BLaER1 treated with 17β-estradiol and CSF1 and Interleukin-3, amounts not matched to agents 10 nM and 100 nM (cell line): ENCODE data around the gene FBXO10.
"Not testable (repeated sequence)": the region's sequence is repeated elsewhere in the genome, so short reads cannot be mapped to it uniquely, and the experiment has no call there.

ENCODE experiments used
- H3K27ac ChIP-seq, 11 experiments: shearing (Covaris generic); formaldehyde crosslinking; 2 replicates each; pipeline ENCODE4 v1.8.1; 2022
- H3K27me3 ChIP-seq, 11 experiments: shearing (Covaris generic); formaldehyde crosslinking; 2 replicates each; pipeline ENCODE4 v1.8.1; 2022
- H3K36me3 ChIP-seq, 11 experiments: shearing (Covaris generic); formaldehyde crosslinking; 2 replicates each; pipeline ENCODE4 v1.8.1; 2022
- H3K4me1 ChIP-seq, 10 experiments: shearing (Covaris generic); formaldehyde crosslinking; 2 replicates each; pipeline ENCODE4 v1.8.1; 2022
- H3K4me2 ChIP-seq, 11 experiments: shearing (Covaris generic); formaldehyde crosslinking; 2 replicates each; pipeline ENCODE4 v1.8.1; 2022
- H3K4me3 ChIP-seq, 10 experiments: shearing (Covaris generic); formaldehyde crosslinking; 2 replicates each; pipeline ENCODE4 v1.8.1; 2022
- H3K9ac ChIP-seq, 11 experiments: shearing (Covaris generic); formaldehyde crosslinking; 2 replicates each; pipeline ENCODE4 v1.8.1; 2022
- H3K9me3 ChIP-seq, 11 experiments: shearing (Covaris generic); formaldehyde crosslinking; replicated peaks in 1 of 11; 2 replicates each; pipeline ENCODE4 v1.8.1; 2022
- H4K20me1 ChIP-seq, 11 experiments: shearing (Covaris generic); formaldehyde crosslinking; 2 replicates each; pipeline ENCODE4 v1.8.1; 2022
- Cebpa-rat ChIP-seq, 11 experiments: shearing (Covaris generic); IDR thresholded peaks; 2 replicates each; pipeline ENCODE4 v1.8.1; 2022

FBXO10 gene

DNA sequence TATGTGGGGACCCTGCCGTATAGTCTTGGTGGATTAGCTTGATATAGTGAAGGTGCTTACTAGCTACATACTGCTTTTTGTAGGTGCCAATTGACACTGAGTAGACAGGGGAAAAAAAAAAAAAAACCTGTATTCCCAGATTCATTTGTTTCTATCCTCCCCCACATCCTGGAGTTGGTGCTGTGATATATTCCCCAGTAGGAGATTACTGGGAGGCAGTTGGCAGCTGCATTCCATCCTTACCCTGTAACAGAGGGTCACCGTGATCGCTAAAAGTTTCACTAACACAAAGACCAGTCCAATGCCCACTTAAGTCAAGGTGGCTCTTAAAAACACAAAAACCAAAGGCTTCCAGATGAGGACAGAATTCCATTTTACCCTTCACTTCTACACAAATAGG lies 43.6 kb upstream of the FBXO10 start:
- no peaks in the 10 kb centered on the region for H3K36me3 ChIP-seq
- no peak overlapping the region for H3K27ac ChIP-seq
- no peak for TF ChIP-seq Cebpa-rat (IDR thresholded peaks at IDR 0.05)
- H4K20me1 ChIP-seq: no peaks in the 10 kb centered on the region
- H3K4me1 ChIP-seq: peaks cover 16 to 40% (median 28%) of the 10 kb centered on the region in 10 experiments
- no peak overlapping the region for H3K9ac ChIP-seq
- H3K4me2 ChIP-seq: peak overlapping the region in 1 of 11 experiments; percentile 87; a peak in 1 of 22 replicates
- H3K9me3 ChIP-seq: no peaks in the 10 kb centered on the region
- H3K4me3 ChIP-seq: no peak overlapping the region
- no peaks in the 10 kb centered on the region for H3K27me3 ChIP-seq

DNA sequence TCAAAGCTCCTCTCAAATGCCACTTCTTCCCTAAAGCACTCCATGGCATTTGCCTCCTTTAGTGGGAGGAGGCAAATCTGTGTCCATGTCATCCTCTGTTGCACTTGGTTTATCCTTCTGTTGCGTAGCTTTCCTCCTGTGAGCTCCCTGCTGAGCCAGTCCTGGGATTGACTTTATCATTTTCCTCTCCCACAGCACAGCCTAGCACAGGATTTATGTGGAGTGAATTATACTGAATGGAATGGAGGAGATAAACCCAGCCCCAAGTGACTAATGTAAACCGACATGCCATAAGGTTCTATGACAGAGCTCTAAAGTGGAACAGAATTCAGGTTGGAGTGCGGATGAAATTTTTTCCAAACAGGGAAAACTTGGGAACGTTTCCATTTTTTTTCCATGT lies 42.6 kb upstream of the FBXO10 start:
- Histone ChIP-seq H3K27ac (no peak overlapping the region), H3K9ac (no peak overlapping the region), H3K36me3 (no peaks in the 10 kb centered on the region), H3K4me3 (no peak overlapping the region), H3K4me2 (no peak overlapping the region), H3K4me1 (peaks cover 16 to 40% (median 28%) of the 10 kb centered on the region in 10 experiments), H3K9me3 (no peaks in the 10 kb centered on the region), H4K20me1 (no peaks in the 10 kb centered on the region), H3K27me3 (no peaks in the 10 kb centered on the region)
- no peak for TF ChIP-seq Cebpa-rat (IDR thresholded peaks at IDR 0.05)

DNA sequence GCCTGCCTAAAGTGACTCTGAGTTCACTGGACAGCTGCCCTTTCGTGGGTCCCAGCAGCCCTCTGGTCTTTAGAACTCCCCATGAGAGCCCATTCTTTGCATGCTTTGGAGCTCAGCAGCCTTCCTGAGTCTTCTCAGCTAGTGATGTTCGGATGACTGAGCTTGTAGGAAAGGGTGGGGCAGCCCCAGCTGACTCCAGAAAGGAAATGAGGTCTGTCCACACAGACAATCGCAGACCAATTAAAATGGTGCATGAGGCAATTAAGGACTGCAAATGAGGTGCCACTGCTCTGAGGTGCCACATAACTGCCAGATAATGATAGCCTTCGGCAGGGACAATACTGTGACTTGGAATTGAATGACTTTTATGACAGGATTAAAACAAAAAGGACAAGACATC lies 41.7 kb upstream of the FBXO10 start:
- Histone ChIP-seq H3K4me2 (peak overlapping the region; percentile 41 to 68 (median 54); a peak in 21 of 22 replicates), H3K9me3 (no peaks in the 10 kb centered on the region), H3K9ac (0 out of 22 replicates have a peak overlapping the region, but pooled peaks of 1 of the 11 experiments have one; percentile 25), H3K27me3 (no peaks in the 10 kb centered on the region), H3K4me1 (peaks cover 16 to 36% (median 28%) of the 10 kb centered on the region in 10 experiments), H3K4me3 (no peak overlapping the region), H3K36me3 (no peaks in the 10 kb centered on the region), H4K20me1 (no peaks in the 10 kb centered on the region), H3K27ac (no peak overlapping the region)
- no peak for TF ChIP-seq Cebpa-rat (IDR thresholded peaks at IDR 0.05)

GRCh38 chr9:37617161-37617560 lies 41.0 kb upstream of the FBXO10 start:
- H3K9ac ChIP-seq: no peak overlapping the region
- peak overlapping the region in 5 of 11 experiments; percentile 54 to 68 (median 66); a peak in 5 of 22 replicates for H3K4me2 ChIP-seq
- H3K4me3 ChIP-seq: no peak overlapping the region
- no peak overlapping the region for H3K27ac ChIP-seq
- no peaks in the 10 kb centered on the region for H3K9me3 ChIP-seq
- no peaks in the 10 kb centered on the region for H4K20me1 ChIP-seq
- H3K4me1 ChIP-seq: peaks cover 16 to 31% (median 25%) of the 10 kb centered on the region in 10 experiments
- H3K36me3 ChIP-seq: no peaks in the 10 kb centered on the region
- no peaks in the 10 kb centered on the region for H3K27me3 ChIP-seq
- TF ChIP-seq Cebpa-rat (IDR thresholded peaks at IDR 0.05): no peak

DNA sequence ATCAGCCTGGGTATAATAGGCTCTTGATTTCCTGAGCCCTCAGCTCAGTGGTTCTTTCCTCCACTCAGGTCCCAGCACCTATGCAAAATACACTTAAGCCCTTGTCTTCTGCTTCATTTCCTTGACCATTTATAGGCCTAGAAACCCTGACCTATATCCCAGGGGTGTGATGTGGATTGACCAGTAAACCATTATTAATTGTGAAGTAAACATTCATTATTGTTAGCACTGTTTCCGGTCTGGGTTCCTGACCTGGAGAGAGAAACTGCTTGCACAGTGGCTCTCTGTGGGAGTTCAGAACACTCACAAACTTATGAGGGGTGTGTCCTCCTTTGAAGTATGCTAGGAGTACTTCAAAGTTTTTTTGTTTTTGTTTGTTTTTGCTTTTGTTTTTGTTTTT lies 35.8 kb upstream of the FBXO10 start:
- Histone ChIP-seq H3K36me3 (no peaks in the 10 kb centered on the region), H3K9ac (no peak overlapping the region), H3K27me3 (no peaks in the 10 kb centered on the region), H3K4me2 (no peak overlapping the region), H3K4me1 (peaks cover 0 to 10% (median 0%) of the 10 kb centered on the region in 10 experiments; a peak in 4 of 20 replicates), H4K20me1 (no peaks in the 10 kb centered on the region), H3K9me3 (no peaks in the 10 kb centered on the region), H3K27ac (no peak overlapping the region), H3K4me3 (no peak overlapping the region)
- no peak for TF ChIP-seq Cebpa-rat (IDR thresholded peaks at IDR 0.05)

- Histone ChIP-seq H3K4me1 (peaks cover 0 to 10% (median 0%) of the 10 kb centered on the region in 10 experiments; a peak in 4 of 20 replicates), H3K4me3 (no peak overlapping the region), H3K27ac (no peak overlapping the region), H3K27me3 (no peaks in the 10 kb centered on the region), H4K20me1 (no peaks in the 10 kb centered on the region), H3K36me3 (no peaks in the 10 kb centered on the region), H3K4me2 (no peak overlapping the region), H3K9me3 (no peaks in the 10 kb centered on the region), H3K9ac (no peak overlapping the region)
- no peak for TF ChIP-seq Cebpa-rat (IDR thresholded peaks at IDR 0.05)
Measured at GRCh38 chr9:37611014-37611413, 34.8 kb upstream of the FBXO10 start.

DNA sequence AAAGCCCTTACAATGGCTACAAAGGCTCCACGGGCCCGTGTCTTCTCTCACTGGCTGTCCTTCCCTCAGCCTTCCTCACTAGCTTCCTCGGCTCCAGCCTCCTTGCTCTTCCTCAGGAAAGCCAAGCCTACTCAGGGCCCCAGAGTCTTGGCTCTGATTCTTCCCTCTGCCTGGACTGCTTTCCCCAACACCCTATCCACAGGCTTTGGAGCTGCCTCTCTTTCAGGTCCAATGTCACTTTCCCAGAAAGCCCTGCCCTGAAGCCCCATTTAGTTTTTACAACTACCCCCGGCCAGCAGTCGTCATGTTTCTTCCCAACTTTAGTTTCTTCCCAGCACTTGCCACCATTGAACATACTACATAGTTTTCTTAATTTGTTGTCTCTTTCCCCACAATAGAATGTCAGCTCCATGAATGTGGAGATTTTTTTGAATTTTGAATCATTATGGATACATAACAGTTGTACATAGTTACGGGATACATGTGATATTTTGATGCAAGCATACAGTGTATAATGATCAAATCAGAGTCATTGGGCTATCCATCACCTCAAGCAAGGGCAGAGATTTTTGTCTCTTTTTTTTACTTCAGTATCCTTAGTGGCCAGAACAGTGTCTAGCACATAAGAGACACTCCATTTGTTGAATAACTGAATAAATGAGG lies 33.7 kb upstream of the FBXO10 start:
- H4K20me1 ChIP-seq: no peaks in the 10 kb centered on the region
- no peak overlapping the region for H3K4me2 ChIP-seq
- H3K36me3 ChIP-seq: no peaks in the 10 kb centered on the region
- no peaks in the 10 kb centered on the region for H3K9me3 ChIP-seq
- H3K27ac ChIP-seq: no peak overlapping the region
- TF ChIP-seq Cebpa-rat (IDR thresholded peaks at IDR 0.05): no peak
- no peak overlapping the region for H3K9ac ChIP-seq
- H3K4me1 ChIP-seq: peaks cover 0 to 10% (median 0%) of the 10 kb centered on the region in 10 experiments; a peak in 4 of 20 replicates
- H3K27me3 ChIP-seq: no peaks in the 10 kb centered on the region
- H3K4me3 ChIP-seq: no peak overlapping the region

DNA sequence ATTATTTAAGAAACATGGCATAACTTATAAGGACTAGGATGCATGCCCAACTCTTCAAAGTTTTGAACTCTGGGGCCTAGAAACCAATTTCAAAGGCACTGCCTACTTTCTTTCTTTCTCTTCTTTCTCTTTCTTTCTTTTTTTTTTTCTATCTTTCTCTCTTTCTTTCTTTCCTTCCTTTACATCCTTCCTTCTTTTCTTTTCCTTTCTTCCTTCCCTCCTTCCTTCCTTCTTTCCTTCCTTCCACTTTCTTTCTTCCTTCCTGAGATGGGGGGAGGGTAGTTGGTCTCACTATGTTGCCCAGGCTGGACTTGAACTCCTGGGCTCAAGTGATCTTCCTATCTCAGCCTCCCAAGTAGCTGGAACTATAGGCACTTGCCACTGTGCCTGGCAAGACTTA lies 32.1 kb upstream of the FBXO10 start:
- H3K4me2 ChIP-seq: peak overlapping the region in 5 of 11 experiments; percentile 1 to 48 (median 3); a peak in 4 of 22 replicates
- TF ChIP-seq Cebpa-rat (IDR thresholded peaks at IDR 0.05): no peak
- H3K4me3 ChIP-seq: no peak overlapping the region
- no peaks in the 10 kb centered on the region for H3K36me3 ChIP-seq
- no peaks in the 10 kb centered on the region for H3K27me3 ChIP-seq
- no peaks in the 10 kb centered on the region for H4K20me1 ChIP-seq
- H3K9ac ChIP-seq: no peak overlapping the region
- H3K4me1 ChIP-seq: peaks cover 0 to 10% (median 0%) of the 10 kb centered on the region in 10 experiments; a peak in 4 of 20 replicates
- no peak overlapping the region for H3K27ac ChIP-seq
- no peaks in the 10 kb centered on the region for H3K9me3 ChIP-seq

DNA sequence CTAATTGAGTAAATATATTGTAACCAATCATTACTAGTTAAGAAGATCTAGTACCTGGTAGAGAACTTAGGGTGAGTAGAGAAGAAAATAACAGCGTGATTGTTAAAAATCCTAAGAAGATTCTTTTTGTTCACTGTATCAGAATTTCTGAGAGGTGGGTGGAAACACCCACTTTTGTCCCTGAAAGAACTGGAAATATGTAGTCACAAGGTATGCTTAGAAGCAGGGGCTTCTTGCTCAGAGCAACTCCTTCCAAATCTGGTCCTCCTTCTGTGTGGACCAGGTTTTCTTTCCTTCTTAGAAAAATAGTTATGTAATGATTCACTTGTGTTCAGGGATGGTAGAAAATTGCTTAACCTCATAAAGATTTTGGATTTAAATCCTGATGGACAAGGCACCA lies 28.1 kb upstream of the FBXO10 start:
- Histone ChIP-seq H3K4me1 (peaks cover 0 to 10% (median 0%) of the 10 kb centered on the region in 10 experiments; a peak in 4 of 20 replicates), H3K9me3 (no peaks in the 10 kb centered on the region), H3K36me3 (no peaks in the 10 kb centered on the region), H4K20me1 (no peaks in the 10 kb centered on the region), H3K9ac (no peak overlapping the region), H3K27me3 (no peaks in the 10 kb centered on the region), H3K4me3 (no peak overlapping the region), H3K4me2 (no peak overlapping the region), H3K27ac (no peak overlapping the region)
- no peak for TF ChIP-seq Cebpa-rat (IDR thresholded peaks at IDR 0.05)

DNA sequence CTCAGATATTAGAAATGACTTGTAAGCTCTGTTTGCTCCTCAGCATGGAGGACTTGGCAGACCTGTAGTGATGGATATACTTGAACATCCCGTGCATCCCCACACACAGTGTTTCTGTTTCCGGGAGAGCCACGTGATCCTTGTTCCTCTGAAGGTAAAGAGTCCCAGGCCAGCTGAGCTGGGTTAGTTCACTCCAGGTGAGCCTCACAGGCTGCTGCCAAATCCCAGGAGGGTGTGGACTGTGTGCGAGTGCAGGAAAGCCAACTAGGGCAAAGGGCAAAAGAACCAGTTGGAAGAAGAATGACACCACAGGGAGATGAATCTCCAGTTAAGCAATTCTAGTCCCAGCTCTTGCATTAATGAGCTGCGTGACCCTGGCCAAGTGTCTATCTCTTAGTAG lies 26.6 kb upstream of the FBXO10 start:
- Histone ChIP-seq H3K4me3 (no peak overlapping the region), H3K36me3 (no peaks in the 10 kb centered on the region), H3K4me1 (peaks cover 0 to 4% (median 0%) of the 10 kb centered on the region in 10 experiments; a peak in 4 of 20 replicates), H3K4me2 (no peak overlapping the region), H3K9ac (no peak overlapping the region), H4K20me1 (no peaks in the 10 kb centered on the region), H3K9me3 (no peaks in the 10 kb centered on the region), H3K27me3 (no peaks in the 10 kb centered on the region), H3K27ac (no peak overlapping the region)
- TF ChIP-seq Cebpa-rat (IDR thresholded peaks at IDR 0.05): no peak

DNA sequence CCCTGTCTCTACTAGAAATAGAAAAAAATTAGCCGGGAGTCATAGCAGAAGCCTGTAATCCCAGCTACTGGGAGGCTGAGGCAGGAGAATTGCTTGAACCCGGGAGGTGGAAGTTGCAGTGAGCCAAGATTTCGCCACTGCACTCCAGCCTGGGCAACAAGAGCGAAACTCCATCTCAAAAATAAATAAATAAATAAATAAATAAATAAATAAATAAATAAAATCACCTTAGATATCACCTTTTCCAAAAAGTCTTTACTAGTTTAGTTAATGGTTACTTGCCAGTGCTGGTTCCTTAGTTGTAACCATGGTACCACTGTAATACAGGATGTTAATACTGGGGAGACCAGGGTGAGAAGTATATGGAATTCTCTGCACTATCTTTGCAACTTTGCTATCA lies 25.9 kb upstream of the FBXO10 start:
- not testable (repeated sequence) for H3K27ac ChIP-seq, H3K27me3 ChIP-seq, H3K9me3 ChIP-seq, H3K4me1 ChIP-seq, H3K4me2 ChIP-seq, H3K36me3 ChIP-seq, H3K9ac ChIP-seq, H4K20me1 ChIP-seq, H3K4me3 ChIP-seq
